Lung (tissue), 12 donors: ENCODE measurements around the gene BICDL1. TPM values are rescaled to one million over a fixed set of nuclear protein-coding genes. Genes with fewer than 3 reads are reported as not detected.

ENCODE experiments used
- ATAC-seq: fragments of 200-7000 bp; cut with Tn5 transposase; one replicate; pipeline ENCODE4 v1.9.1; 2020; ENCODE audit warnings: moderate number of reproducible peaks; ENCODE audit not compliant: insufficient read depth, low FRiP score
- DNase-seq, 3 donors: peaks; one replicate each; pipeline ENCODE4 v3.0.0-alpha.2; 2013 to 2017
- H3K27ac ChIP-seq, 2 donors: one replicate each; pipeline ENCODE4 v1.5.1; 2013; ENCODE audit warnings: mild to moderate bottlenecking in 2 of 2, moderate library complexity in 2 of 2, control low read depth in 1 of 2, inconsistent platforms in 1 of 2, low read depth in 1 of 2, low read length in 1 of 2
- H3K27me3 ChIP-seq, 3 donors: one replicate each; pipeline ENCODE4 v1.5.1; 2013; ENCODE audit warnings: low read length in 2 of 3; ENCODE audit not compliant: control insufficient read depth in 3 of 3, insufficient read depth in 3 of 3
- H3K36me3 ChIP-seq, 4 donors: one replicate each; pipeline ENCODE4 v1.5.1; 2013; ENCODE audit warnings: low read length in 4 of 4, mild to moderate bottlenecking in 1 of 4, moderate library complexity in 1 of 4; ENCODE audit not compliant: control insufficient read depth in 4 of 4, insufficient read depth in 4 of 4
- H3K4me1 ChIP-seq, 5 donors: one replicate each; pipeline ENCODE4 v1.5.1; 2013; ENCODE audit warnings: low read length in 5 of 5, mild to moderate bottlenecking in 2 of 5, moderate library complexity in 1 of 5; ENCODE audit not compliant: control insufficient read depth in 5 of 5, insufficient read depth in 5 of 5
- H3K4me3 ChIP-seq: one replicate; pipeline ENCODE4 v1.5.1; 2013; ENCODE audit warnings: mild to moderate bottlenecking, control low read depth, moderate library complexity
- H3K9ac ChIP-seq, 2 donors: one replicate each; pipeline ENCODE4 v1.5.1; 2013; ENCODE audit warnings: low read length in 2 of 2, control low read depth in 1 of 2; ENCODE audit not compliant: insufficient read depth in 1 of 2
- H3K9me3 ChIP-seq, 4 donors: one replicate each; pipeline ENCODE4 v1.5.1; 2013; ENCODE audit warnings: low read length in 3 of 4, mild to moderate bottlenecking in 1 of 4, moderate library complexity in 1 of 4; ENCODE audit not compliant: control insufficient read depth in 4 of 4, insufficient read depth in 3 of 4
- WGBS, 2 donors: extraction: QIAGEN DNeasy Blood & Tissue Kit; methylation state at CpG; one replicate each; pipeline ENCODE4 v1.1.7; 2013; 5-methylcytosine and 5-hydroxymethylcytosine counted together
- polyA plus RNA-seq, 2 donors: library from polyadenylated mRNA; stranded (reverse); fragments of 200-250 nt; gene quantifications; one replicate each; pipeline ENCODE4 v1.2.1, GENCODE V29; 2013
- total RNA-seq, 2 donors: library from RNA; depleted of rRNA in 1 of 2; stranded (reverse); fragments of >200 nt in 1 of 2; gene quantifications; one replicate each; pipeline ENCODE4 v1.2.1, GENCODE V29; 2014 to 2021
- TF ChIP-seq, protein P1 (sequence below): IDR thresholded peaks from 2 replicates; pipeline ENCODE4 v1.5.1; 2012; ENCODE audit warnings: mild to moderate bottlenecking; ENCODE audit errors: control extremely low read depth, extremely low read depth
- donor health status: control.
- donor health status: control.
- donor health status: Bipolar disorder and iron deficiency.
- donor health status: healthy.
- donor health status: DM: yes; HTN: yes; CAD: no.

Gene BICDL1
- total and polyA plus RNA-seq, 4 donors, result 5.2 to 23.7 (median 13.7) TPM

DNA sequence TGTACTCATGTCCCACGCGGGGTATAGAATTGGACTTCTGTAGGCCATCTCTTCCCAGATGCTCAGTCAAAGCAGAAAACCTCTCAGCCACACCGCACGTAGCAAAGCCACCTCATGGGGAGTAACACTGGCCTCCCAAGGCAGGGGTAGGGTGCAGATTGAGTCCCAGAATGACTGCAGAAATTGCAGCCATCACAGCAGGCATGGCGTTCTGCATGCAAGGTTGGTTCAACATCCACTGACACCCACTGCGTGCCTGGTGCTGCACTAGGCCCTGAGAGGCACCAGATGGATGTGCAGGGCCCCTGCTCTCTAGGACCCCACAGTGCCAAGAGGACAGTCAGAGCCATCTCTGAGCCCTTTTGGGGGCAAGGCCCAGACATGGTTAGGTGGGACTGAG is 87.6 kb downstream of the BICDL1 start:
- WGBS, 2 donors, result 99% methylated on average over 6 of the region's 6 CpGs
- H3K27me3 ChIP-seq, result no peaks in the 10 kb centered on the region
- DNase-seq, result no peak

DNA sequence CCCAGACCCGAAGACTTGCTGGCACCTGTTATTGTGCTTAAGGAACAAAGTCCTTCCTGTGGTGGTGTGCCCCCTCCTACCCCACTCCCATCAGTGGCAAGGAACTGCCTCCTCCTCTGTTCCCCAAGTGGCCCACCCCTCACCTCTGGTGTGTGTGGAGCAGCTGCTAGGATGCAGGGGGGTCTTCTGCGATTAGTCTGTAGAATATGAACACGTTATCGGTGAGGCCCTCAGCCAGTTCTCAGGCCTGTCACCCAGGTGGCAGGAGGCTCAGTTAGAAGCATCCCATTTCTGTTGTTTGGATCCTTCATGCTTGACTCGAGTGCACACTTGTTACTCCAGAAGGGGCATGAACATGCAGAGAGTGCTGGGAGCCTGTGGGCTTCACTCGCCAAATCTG is 88.2 kb downstream of the BICDL1 start:
- no peak for DNase-seq
- H3K27me3 ChIP-seq, result no peaks in the 10 kb centered on the region
- TF ChIP-seq, protein P1, sequence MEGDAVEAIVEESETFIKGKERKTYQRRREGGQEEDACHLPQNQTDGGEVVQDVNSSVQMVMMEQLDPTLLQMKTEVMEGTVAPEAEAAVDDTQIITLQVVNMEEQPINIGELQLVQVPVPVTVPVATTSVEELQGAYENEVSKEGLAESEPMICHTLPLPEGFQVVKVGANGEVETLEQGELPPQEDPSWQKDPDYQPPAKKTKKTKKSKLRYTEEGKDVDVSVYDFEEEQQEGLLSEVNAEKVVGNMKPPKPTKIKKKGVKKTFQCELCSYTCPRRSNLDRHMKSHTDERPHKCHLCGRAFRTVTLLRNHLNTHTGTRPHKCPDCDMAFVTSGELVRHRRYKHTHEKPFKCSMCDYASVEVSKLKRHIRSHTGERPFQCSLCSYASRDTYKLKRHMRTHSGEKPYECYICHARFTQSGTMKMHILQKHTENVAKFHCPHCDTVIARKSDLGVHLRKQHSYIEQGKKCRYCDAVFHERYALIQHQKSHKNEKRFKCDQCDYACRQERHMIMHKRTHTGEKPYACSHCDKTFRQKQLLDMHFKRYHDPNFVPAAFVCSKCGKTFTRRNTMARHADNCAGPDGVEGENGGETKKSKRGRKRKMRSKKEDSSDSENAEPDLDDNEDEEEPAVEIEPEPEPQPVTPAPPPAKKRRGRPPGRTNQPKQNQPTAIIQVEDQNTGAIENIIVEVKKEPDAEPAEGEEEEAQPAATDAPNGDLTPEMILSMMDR, result no peak
- H3K4me1 ChIP-seq, result peaks cover 0 to 8% (median 0%) of the 10 kb centered on the region in 5 donors
- ATAC-seq, result no peak
- 93 to 94% methylated on average over 6 of the region's 6 CpGs for WGBS, 2 donors
- H3K4me3 ChIP-seq, result no peak overlapping the region
- H3K9me3 ChIP-seq, result no peaks in the 10 kb centered on the region
- no peak overlapping the region for H3K9ac ChIP-seq
- no peaks in the 10 kb centered on the region for H3K36me3 ChIP-seq
- no peak overlapping the region for H3K27ac ChIP-seq

More for the DNA sequence above, 87.6 kb downstream of the BICDL1 start:
- no peak overlapping the region for H3K9ac ChIP-seq
- H3K4me3 ChIP-seq, result no peak overlapping the region
- ATAC-seq, result no peak
- H3K9me3 ChIP-seq, result peaks cover 0 to 2% (median 0%) of the 10 kb centered on the region in 4 donors
- TF ChIP-seq, protein P1, result no peak
- no peaks in the 10 kb centered on the region for H3K36me3 ChIP-seq
- peaks cover 0 to 8% (median 0%) of the 10 kb centered on the region in 5 donors for H3K4me1 ChIP-seq
- H3K27ac ChIP-seq, result no peak overlapping the region

- no peak for DNase-seq
- peaks cover 0 to 8% (median 0%) of the 10 kb centered on the region in 5 donors for H3K4me1 ChIP-seq
- peak overlapping the region in 1 of 2 donors; percentile 52 for H3K27ac ChIP-seq
- TF ChIP-seq, protein P1, result no peak
- H3K9ac ChIP-seq, result no peak overlapping the region
- H3K9me3 ChIP-seq, result no peaks in the 10 kb centered on the region
- WGBS, 2 donors, result 45 to 66% methylated on average over 4 to 5 of the region's 5 CpGs
- H3K4me3 ChIP-seq, result no peak overlapping the region
- ATAC-seq, result no peak
- no peaks in the 10 kb centered on the region for H3K36me3 ChIP-seq
- no peaks in the 10 kb centered on the region for H3K27me3 ChIP-seq
Observed at GRCh38 chr12:120078868-120079267, 89.8 kb downstream of the BICDL1 start.
